Neuronal stem cell (in vitro differentiated cells): ENCODE measurements around the gene NOC2L.

Source experiments
- DNase-seq: peaks from one replicate; pipeline ENCODE4 v3.0.0-alpha.2; 2013; ENCODE audit warnings: low spot score
- H2AFZ ChIP-seq: one replicate; pipeline ENCODE4 v1.6.1; 2013; ENCODE audit warnings: mild to moderate bottlenecking, low read length, inconsistent platforms
- H2AK5ac ChIP-seq: 2 replicates; pipeline ENCODE4 v1.6.1; 2013; ENCODE audit warnings: low read depth, mild to moderate bottlenecking, inconsistent platforms, low read length, moderate library complexity, mixed read lengths
- H2BK120ac ChIP-seq: 2 replicates; pipeline ENCODE4 v1.6.1; 2013; ENCODE audit warnings: low read depth, mild to moderate bottlenecking, inconsistent platforms, low read length, moderate library complexity, mixed read lengths
- H2BK12ac ChIP-seq: one replicate; pipeline ENCODE4 v1.6.1; 2013; ENCODE audit warnings: low read length, inconsistent platforms
- H2BK15ac ChIP-seq: 2 replicates; pipeline ENCODE4 v1.6.1; 2013; ENCODE audit warnings: mild to moderate bottlenecking, low read length, inconsistent platforms, mixed read lengths
- H2BK5ac ChIP-seq: one replicate; pipeline ENCODE4 v1.6.1; 2013; ENCODE audit warnings: inconsistent platforms, mild to moderate bottlenecking, low read length, moderate library complexity
- H3K14ac ChIP-seq: one replicate; pipeline ENCODE4 v1.6.1; 2013; ENCODE audit warnings: low read length, inconsistent platforms
- H3K18ac ChIP-seq: 2 replicates; pipeline ENCODE4 v1.6.1; 2013; ENCODE audit warnings: low read length, inconsistent platforms
- H3K23ac ChIP-seq: 2 replicates; pipeline ENCODE4 v1.6.1; 2013; ENCODE audit warnings: low read depth, mild to moderate bottlenecking, mixed read lengths, low read length, inconsistent platforms; ENCODE audit not compliant: poor library complexity
- H3K27ac ChIP-seq: replicated peaks from 3 replicates; pipeline ENCODE4 v1.5.1; 2013; ENCODE audit warnings: low read length, inconsistent platforms
- H3K27me3 ChIP-seq, 3 experiments: 2 replicates each; pipeline ENCODE4 v1.6.1; 2013; ENCODE audit warnings: low read length in 3 of 3, mild to moderate bottlenecking in 2 of 3, inconsistent platforms in 1 of 3, low read depth in 1 of 3, mixed read lengths in 1 of 3, moderate library complexity in 1 of 3; ENCODE audit not compliant: control insufficient read depth in 3 of 3, insufficient read depth in 3 of 3
- H3K36me3 ChIP-seq, 2 donors: replicated peaks in 1 of 2; 2 replicates each; pipeline ENCODE4 v1.6.1; 2013; ENCODE audit warnings: low read length in 2 of 2; ENCODE audit not compliant: control insufficient read depth in 2 of 2, insufficient read depth in 2 of 2
- H3K4ac ChIP-seq: 2 replicates; pipeline ENCODE4 v1.6.1; 2013; ENCODE audit warnings: inconsistent platforms, mild to moderate bottlenecking, low read length, moderate library complexity
- H3K4me1 ChIP-seq, 2 donors: 1 replicate in 1 of 2; 2 replicates in 1 of 2; pipeline ENCODE4 v1.6.1; 2013; ENCODE audit warnings: low read length in 2 of 2, low read depth in 1 of 2; ENCODE audit not compliant: control insufficient read depth in 2 of 2, insufficient read depth in 1 of 2
- H3K4me2 ChIP-seq: one replicate; pipeline ENCODE4 v1.6.1; 2013; ENCODE audit warnings: mild to moderate bottlenecking, low read length, inconsistent platforms; ENCODE audit not compliant: insufficient read depth, poor library complexity, severe bottlenecking
- H3K4me3 ChIP-seq, 2 donors: 2 replicates each; pipeline ENCODE4 v1.5.1; 2013; ENCODE audit warnings: low read length in 2 of 2, mild to moderate bottlenecking in 2 of 2, inconsistent platforms in 1 of 2, moderate library complexity in 1 of 2
- H3K79me1 ChIP-seq: one replicate; pipeline ENCODE4 v1.6.1; 2013; ENCODE audit warnings: low read depth, mild to moderate bottlenecking, inconsistent platforms, low read length, moderate library complexity
- H3K9ac ChIP-seq: one replicate; pipeline ENCODE4 v1.6.1; 2013; ENCODE audit warnings: mild to moderate bottlenecking, low read depth, low read length, inconsistent platforms; ENCODE audit not compliant: poor library complexity
- H3K9me3 ChIP-seq, 2 donors: replicated peaks in 1 of 2; 2 replicates each; pipeline versions ENCODE3 to v1.6.1; 2013; ENCODE audit warnings: low read length in 2 of 2, mild to moderate bottlenecking in 2 of 2, inconsistent platforms in 1 of 2, low read depth in 1 of 2, mixed read lengths in 1 of 2, moderate library complexity in 1 of 2; ENCODE audit not compliant: control insufficient read depth in 2 of 2, insufficient read depth in 1 of 2
- H4K8ac ChIP-seq: one replicate; pipeline ENCODE4 v1.6.1; 2013; ENCODE audit warnings: low read depth, mild to moderate bottlenecking, inconsistent platforms, low read length, moderate library complexity
- H4K91ac ChIP-seq: one replicate; pipeline ENCODE4 v1.6.1; 2013; ENCODE audit warnings: low read length, low read depth, mild to moderate bottlenecking, inconsistent platforms; ENCODE audit not compliant: poor library complexity
- WGBS, 2 donors: extraction: QIAGEN DNeasy Blood & Tissue Kit; methylation state at CpG; one replicate each; pipeline ENCODE4 v1.1.7; 2013; ENCODE audit warnings: missing lambda C conversion rate in 2 of 2, mixed read lengths in 1 of 2; ENCODE audit not compliant: insufficient read length in 2 of 2, insufficient replicate concordance in 1 of 2; ENCODE audit errors: extremely low coverage in 2 of 2; 5-methylcytosine and 5-hydroxymethylcytosine counted together

The NOC2L gene

GRCh38 chr1:938711-939489 is 20.2 kb downstream of the NOC2L start:
- Histone ChIP-seq H3K36me3 (peaks cover 0 to 2% of the 10 kb centered on the region in 2 donors), H3K4me1 (peaks cover 31 to 34% of the 10 kb centered on the region in 2 donors), H3K4ac (peak overlapping the region; percentile 76), H3K27ac (no peak overlapping the region), H4K91ac (no peak overlapping the region), H2BK120ac (peak overlapping the region; percentile 87), H3K4me3 (no peak overlapping the region), H2BK5ac (peak overlapping the region; percentile 53), H3K79me1 (peaks cover 4% of the 10 kb centered on the region), H3K23ac (peak overlapping the region; percentile 95), H3K27me3 (peaks cover 42 to 88% (median 82%) of the 10 kb centered on the region in 3 experiments), H4K8ac (no peak overlapping the region), H2AFZ (no peak overlapping the region), H2BK15ac (peak overlapping the region; percentile 55), H3K14ac (peak overlapping the region; percentile 47), H2AK5ac (peak overlapping the region; percentile 90), H3K18ac (peak overlapping the region; percentile 93), H3K4me2 (no peak overlapping the region), H3K9me3 (peaks cover 0 to 3% of the 10 kb centered on the region in 2 donors), H3K9ac (peak overlapping the region; percentile 44), H2BK12ac (no peak overlapping the region)
- WGBS, 2 donors = no CpG with 5 or more reads among the region's 30 CpGs
- no peak for DNase-seq

GRCh38 chr1:938088-938683 is 20.9 kb downstream of the NOC2L start:
- no peak overlapping the region for H3K27ac ChIP-seq
- H3K36me3 ChIP-seq = no peaks in the 10 kb centered on the region
- no peak overlapping the region for H2AFZ ChIP-seq
- H3K4me3 ChIP-seq = no peak overlapping the region
- H2BK12ac ChIP-seq = peak overlapping the region; percentile 90
- H3K4me1 ChIP-seq = peaks cover 31 to 34% of the 10 kb centered on the region in 2 donors
- H2BK15ac ChIP-seq = peak overlapping the region; percentile 55
- H3K18ac ChIP-seq = no peak overlapping the region
- H3K4me2 ChIP-seq = no peak overlapping the region
- H2BK5ac ChIP-seq = peak overlapping the region; percentile 53
- H2BK120ac ChIP-seq = no peak overlapping the region
- H3K79me1 ChIP-seq = peaks cover 4% of the 10 kb centered on the region
- no CpG with 5 or more reads among the region's 15 CpGs for WGBS, 2 donors
- H3K14ac ChIP-seq = no peak overlapping the region
- peak overlapping the region; percentile 90 for H2AK5ac ChIP-seq
- H3K27me3 ChIP-seq = peaks cover 45 to 88% (median 81%) of the 10 kb centered on the region in 3 experiments
- H3K9me3 ChIP-seq = peaks cover 0 to 3% of the 10 kb centered on the region in 2 donors
- peak overlapping the region; percentile 44 for H3K9ac ChIP-seq
- no peak overlapping the region for H4K8ac ChIP-seq
- peak overlapping the region; percentile 95 for H3K23ac ChIP-seq
- no peak for DNase-seq
- no peak overlapping the region for H3K4ac ChIP-seq
- H4K91ac ChIP-seq = no peak overlapping the region

- Histone ChIP-seq H3K18ac (peak overlapping the region; percentile 38), H2BK12ac (no peak overlapping the region), H2AK5ac (no peak overlapping the region), H2BK120ac (no peak overlapping the region), H3K23ac (peak overlapping the region; percentile 65), H3K14ac (no peak overlapping the region), H2AFZ (no peak overlapping the region), H3K9me3 (peaks cover 0 to 3% of the 10 kb centered on the region in 2 donors), H3K9ac (peak overlapping the region; percentile 44), H4K91ac (no peak overlapping the region), H3K4me3 (no peak overlapping the region), H3K27ac (no peak overlapping the region), H3K4me1 (peaks cover 28 to 29% of the 10 kb centered on the region in 2 donors), H2BK5ac (no peak overlapping the region), H4K8ac (no peak overlapping the region), H2BK15ac (no peak overlapping the region), H3K79me1 (peaks cover 4% of the 10 kb centered on the region), H3K27me3 (peaks cover 42 to 88% (median 81%) of the 10 kb centered on the region in 3 experiments), H3K36me3 (no peaks in the 10 kb centered on the region), H3K4ac (no peak overlapping the region), H3K4me2 (no peak overlapping the region)
- no CpG with 5 or more reads among the region's 16 CpGs for WGBS, 2 donors
- no peak for DNase-seq
These were observed 21.5 kb downstream of the NOC2L start for GRCh38 chr1:937521-937920.
